NCI-H146 treated with DMSO at 0.1 percent for 48 hours (cell line): ENCODE results near the gene PWP2.
"Not testable (repeated sequence)": the region's sequence is repeated elsewhere in the genome, so short reads cannot be mapped to it uniquely, and the experiment has no call there.

Experiments used
- DNase-seq: peaks from one replicate; lab custom pipeline; 2025; ENCODE audit not compliant: unreplicated experiment; lab: John Stamatoyannopoulos, UW

Gene PWP2

GRCh38 chr21:44159349-44160297, 52.4 kb downstream of the PWP2 start:
- DNase-seq, result not testable (repeated sequence)

- not testable (repeated sequence) for DNase-seq
Measured at GRCh38 chr21:44160298-44160672, 53.1 kb downstream of the PWP2 start.

GRCh38 chr21:44160821-44161220, 53.6 kb downstream of the PWP2 start:
- not testable (repeated sequence) for DNase-seq

- not testable (repeated sequence) for DNase-seq
Measured at GRCh38 chr21:44163167-44163653, 56.0 kb downstream of the PWP2 start.

- not testable (repeated sequence) for DNase-seq
Measured at GRCh38 chr21:44165933-44166332, 58.7 kb downstream of the PWP2 start.

- not testable (repeated sequence) for DNase-seq
Measured at GRCh38 chr21:44167527-44167926, 60.3 kb downstream of the PWP2 start.

- DNase-seq, result not testable (repeated sequence)
Measured at GRCh38 chr21:44170326-44170725, 63.1 kb downstream of the PWP2 start.

- DNase-seq, result not testable (repeated sequence)
Measured at GRCh38 chr21:44170863-44171262, 63.7 kb downstream of the PWP2 start.

GRCh38 chr21:44171962-44172572, 64.9 kb downstream of the PWP2 start:
- not testable (repeated sequence) for DNase-seq

GRCh38 chr21:44172741-44173140, 65.5 kb downstream of the PWP2 start:
- DNase-seq, result not testable (repeated sequence)

- DNase-seq, result not testable (repeated sequence)
Measured at GRCh38 chr21:44175189-44175588, 68.0 kb downstream of the PWP2 start.

- DNase-seq, result not testable (repeated sequence)
Measured at GRCh38 chr21:44176127-44176526, 68.9 kb downstream of the PWP2 start.
